ENCODE measurements around the gene TRAF5.

TRAF5 gene

GRCh38 chr1:211326140-211326527 is 499 bp upstream of the TRAF5 start:
- in situ Hi-C loops (cut with MboI; ENCODE audit: low sequenced_read_pairs, unreplicated experiment) = loop anchor here (10.0 kb wide), 3 partner anchors 149 to 329 kb away; no protein-coding TSS in a partner anchor
- no peak for DNase-seq (ENCODE audit: low spot score)
- no peak for TF ChIP-seq CTCF (IDR thresholded peaks at IDR 0.05; ENCODE audit: borderline replicate concordance, control extremely low read depth, extremely low read depth, insufficient read depth, missing control alignments)

GRCh38 chr1:211327346-211327921 is 801 bp downstream of the TRAF5 start:
- no peak for TF ChIP-seq CTCF (IDR thresholded peaks at IDR 0.05; ENCODE audit: borderline replicate concordance, control extremely low read depth, extremely low read depth, insufficient read depth, missing control alignments)
- DNase-seq (ENCODE audit: low spot score) = peak; percentile 62
- in situ Hi-C loops (cut with MboI; ENCODE audit: low sequenced_read_pairs, unreplicated experiment) = loop anchor here (10.0 kb wide), 3 partner anchors 147 to 327 kb away; no protein-coding TSS in a partner anchor

GRCh38 chr1:211328084-211328694 is 1.6 kb downstream of the TRAF5 start:
- no peak for DNase-seq (ENCODE audit: low spot score)
- in situ Hi-C loops (cut with MboI; ENCODE audit: low sequenced_read_pairs, unreplicated experiment) = loop anchor here (10.0 kb wide), 3 partner anchors 147 to 327 kb away; no protein-coding TSS in a partner anchor
- TF ChIP-seq CTCF (IDR thresholded peaks at IDR 0.05; ENCODE audit: borderline replicate concordance, control extremely low read depth, extremely low read depth, insufficient read depth, missing control alignments) = no peak

GRCh38 chr1:211328866-211329475 is 2.3 kb downstream of the TRAF5 start:
- no peak for DNase-seq (ENCODE audit: low spot score)
- no peak for TF ChIP-seq CTCF (IDR thresholded peaks at IDR 0.05; ENCODE audit: borderline replicate concordance, control extremely low read depth, extremely low read depth, insufficient read depth, missing control alignments)
- in situ Hi-C loops (cut with MboI; ENCODE audit: low sequenced_read_pairs, unreplicated experiment) = loop anchor here (10.0 kb wide), 3 partner anchors 146 to 326 kb away; no protein-coding TSS in a partner anchor

- TF ChIP-seq CTCF (IDR thresholded peaks at IDR 0.05; ENCODE audit: borderline replicate concordance, control extremely low read depth, extremely low read depth, insufficient read depth, missing control alignments) = no peak
- in situ Hi-C loops (cut with MboI; ENCODE audit: low sequenced_read_pairs, unreplicated experiment) = loop anchor here (10.0 kb wide), 3 partner anchors 145 to 325 kb away; no protein-coding TSS in a partner anchor
- peak; percentile 40 for DNase-seq (ENCODE audit: low spot score)
These were observed 3.1 kb downstream of the TRAF5 start for GRCh38 chr1:211329764-211330201.

- no peak for DNase-seq (ENCODE audit: low spot score)
- in situ Hi-C loops (cut with MboI; ENCODE audit: low sequenced_read_pairs, unreplicated experiment) = no loop called here
- TF ChIP-seq CTCF (IDR thresholded peaks at IDR 0.05; ENCODE audit: borderline replicate concordance, control extremely low read depth, extremely low read depth, insufficient read depth, missing control alignments) = no peak
These were observed 3.8 kb downstream of the TRAF5 start for GRCh38 chr1:211330282-211330936.
